Mesendoderm (in vitro differentiated cells): ENCODE data around the gene MYO15A.

ENCODE experiments used
- DNase-seq: peaks from one replicate; pipeline ENCODE4 v3.0.0; 2013
- H2AK5ac ChIP-seq: 2 replicates; pipeline ENCODE4 v1.6.1; 2013; ENCODE audit warnings: low read length, inconsistent platforms
- H2BK120ac ChIP-seq: 2 replicates; pipeline ENCODE4 v1.6.1; 2013; ENCODE audit warnings: low read depth, mild to moderate bottlenecking, low read length, moderate library complexity, mixed read lengths
- H2BK15ac ChIP-seq: replicated peaks from 2 replicates; pipeline ENCODE4 v1.6.1; 2013; ENCODE audit warnings: low read depth, mild to moderate bottlenecking, moderate library complexity
- H2BK5ac ChIP-seq: 2 replicates; pipeline ENCODE4 v1.6.1; 2013; ENCODE audit warnings: low read length, inconsistent platforms
- H3K18ac ChIP-seq: 2 replicates; pipeline ENCODE4 v1.6.1; 2013; ENCODE audit warnings: mild to moderate bottlenecking, low read length, mixed read lengths
- H3K23ac ChIP-seq: one replicate; pipeline ENCODE4 v1.6.1; 2013; ENCODE audit warnings: low read length
- H3K27ac ChIP-seq: 2 replicates; pipeline ENCODE4 v1.5.1; 2013; ENCODE audit warnings: low read depth, mild to moderate bottlenecking, inconsistent platforms, low read length, moderate library complexity
- H3K27me3 ChIP-seq: 2 replicates; pipeline ENCODE4 v1.6.1; 2013; ENCODE audit warnings: low read length, control low read depth, mild to moderate bottlenecking, inconsistent platforms; ENCODE audit not compliant: insufficient read depth, poor library complexity
- H3K36me3 ChIP-seq: 2 replicates; pipeline ENCODE4 v1.6.1; 2013; ENCODE audit warnings: low read length, inconsistent platforms; ENCODE audit not compliant: control insufficient read depth, insufficient read depth
- H3K4ac ChIP-seq: one replicate; pipeline ENCODE4 v1.6.1; 2013; ENCODE audit warnings: low read depth, mild to moderate bottlenecking, low read length, moderate library complexity
- H3K4me1 ChIP-seq: 2 replicates; pipeline ENCODE4 v1.6.1; 2013; ENCODE audit warnings: low read depth, low read length, inconsistent platforms; ENCODE audit not compliant: control insufficient read depth
- H3K4me2 ChIP-seq: 2 replicates; pipeline ENCODE4 v1.6.1; 2013; ENCODE audit warnings: low read length
- H3K4me3 ChIP-seq: 2 replicates; pipeline ENCODE4 v1.5.1; 2013; ENCODE audit warnings: mild to moderate bottlenecking, low read length
- H3K56ac ChIP-seq: one replicate; pipeline ENCODE4 v1.6.1; 2013; ENCODE audit warnings: low read length
- H3K79me1 ChIP-seq: 2 replicates; pipeline ENCODE4 v1.6.1; 2013; ENCODE audit warnings: low read length, inconsistent platforms
- H3K79me2 ChIP-seq: 2 replicates; pipeline ENCODE4 v1.6.1; 2013; ENCODE audit warnings: mild to moderate bottlenecking, low read length; ENCODE audit not compliant: control insufficient read depth, insufficient read depth
- H3K9ac ChIP-seq: 2 replicates; pipeline ENCODE4 v1.6.1; 2013; ENCODE audit warnings: low read length, inconsistent platforms
- H4K5ac ChIP-seq: one replicate; pipeline ENCODE4 v1.6.1; 2013; ENCODE audit warnings: low read length
- H4K8ac ChIP-seq: one replicate; pipeline ENCODE4 v1.6.1; 2013; ENCODE audit warnings: low read depth, mild to moderate bottlenecking, control low read depth, low read length, moderate library complexity
- WGBS: extraction: QIAGEN DNeasy Blood & Tissue Kit; methylation state at CpG from one replicate; pipeline ENCODE4 v1.1.7; 2013; ENCODE audit warnings: low lambda C conversion rate, missing lambda C conversion rate; ENCODE audit not compliant: insufficient coverage; ENCODE audit errors: extremely low coverage; 5-methylcytosine and 5-hydroxymethylcytosine counted together

The MYO15A gene

DNA sequence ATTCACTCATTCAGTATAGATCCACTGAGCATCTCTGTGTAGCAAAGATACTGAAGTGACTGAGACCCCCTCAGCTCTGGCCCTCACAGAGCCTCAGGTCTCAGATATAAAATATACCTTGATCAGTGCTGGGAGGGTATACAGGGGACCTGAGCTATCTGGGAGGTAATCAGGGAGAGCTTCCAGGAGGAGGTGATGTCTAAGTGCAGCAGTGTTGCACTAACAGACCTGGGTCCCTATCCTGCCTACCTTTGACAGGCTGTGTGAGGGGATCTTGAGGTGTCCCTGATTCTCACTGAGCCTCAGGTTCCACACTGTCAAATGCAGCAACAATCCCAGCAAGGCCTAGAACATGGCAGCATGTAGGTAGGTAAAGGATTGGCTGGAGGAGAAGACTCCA is 68.6 kb downstream of the MYO15A start:
- no peak overlapping the region for H3K27ac ChIP-seq
- no peak overlapping the region for H2AK5ac ChIP-seq

DNA sequence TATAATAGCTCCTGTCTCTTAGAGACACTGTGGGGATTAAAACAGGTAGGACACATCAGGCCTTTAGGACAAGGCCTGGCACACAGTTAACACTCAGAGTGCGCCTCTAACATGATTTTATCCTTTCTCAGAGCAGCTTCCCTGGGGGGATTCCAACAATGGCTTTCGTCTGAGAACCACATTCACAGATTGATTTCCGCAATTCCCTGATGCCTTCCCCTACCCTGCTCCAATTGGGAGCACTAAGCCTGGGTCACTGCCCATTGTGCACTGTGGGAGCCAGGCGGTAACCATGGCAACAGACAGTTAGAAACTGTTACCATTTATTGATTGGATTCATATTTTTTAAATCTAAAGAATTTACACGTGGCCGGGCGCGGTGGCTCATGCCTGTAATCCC is 69.2 kb downstream of the MYO15A start:
- no peaks in the 10 kb centered on the region for H3K79me1 ChIP-seq
- no peak overlapping the region for H2AK5ac ChIP-seq
- no CpG with 5 or more reads among the region's 8 CpGs for WGBS
- no peak overlapping the region for H2BK15ac ChIP-seq
- H3K4me1 ChIP-seq, result peaks cover 3% of the 10 kb centered on the region
- no peak overlapping the region for H3K23ac ChIP-seq
- no peak for DNase-seq
- H3K9ac ChIP-seq, result no peak overlapping the region
- H3K56ac ChIP-seq, result no peak overlapping the region
- no peak overlapping the region for H2BK120ac ChIP-seq
- H4K5ac ChIP-seq, result no peak overlapping the region
- no peak overlapping the region for H3K4me3 ChIP-seq
- H2BK5ac ChIP-seq, result no peak overlapping the region
- no peaks in the 10 kb centered on the region for H3K36me3 ChIP-seq
- H4K8ac ChIP-seq, result no peak overlapping the region
- no peaks in the 10 kb centered on the region for H3K79me2 ChIP-seq
- no peak overlapping the region for H3K18ac ChIP-seq
- H3K4me2 ChIP-seq, result no peak overlapping the region
- H3K27me3 ChIP-seq, result no peaks in the 10 kb centered on the region
- H3K27ac ChIP-seq, result no peak overlapping the region
- no peak overlapping the region for H3K4ac ChIP-seq

More for the DNA sequence above, 68.6 kb downstream of the MYO15A start:
- Histone ChIP-seq H3K23ac (no peak overlapping the region), H2BK15ac (no peak overlapping the region), H3K27me3 (no peaks in the 10 kb centered on the region), H3K4ac (no peak overlapping the region), H3K18ac (no peak overlapping the region), H3K79me2 (no peaks in the 10 kb centered on the region), H3K9ac (no peak overlapping the region), H3K4me1 (peaks cover 2% of the 10 kb centered on the region), H2BK5ac (no peak overlapping the region), H3K36me3 (no peaks in the 10 kb centered on the region), H3K4me2 (no peak overlapping the region), H4K5ac (no peak overlapping the region), H4K8ac (no peak overlapping the region), H3K79me1 (no peaks in the 10 kb centered on the region), H3K4me3 (no peak overlapping the region), H2BK120ac (no peak overlapping the region), H3K56ac (no peak overlapping the region)
- DNase-seq, result no peak

DNA sequence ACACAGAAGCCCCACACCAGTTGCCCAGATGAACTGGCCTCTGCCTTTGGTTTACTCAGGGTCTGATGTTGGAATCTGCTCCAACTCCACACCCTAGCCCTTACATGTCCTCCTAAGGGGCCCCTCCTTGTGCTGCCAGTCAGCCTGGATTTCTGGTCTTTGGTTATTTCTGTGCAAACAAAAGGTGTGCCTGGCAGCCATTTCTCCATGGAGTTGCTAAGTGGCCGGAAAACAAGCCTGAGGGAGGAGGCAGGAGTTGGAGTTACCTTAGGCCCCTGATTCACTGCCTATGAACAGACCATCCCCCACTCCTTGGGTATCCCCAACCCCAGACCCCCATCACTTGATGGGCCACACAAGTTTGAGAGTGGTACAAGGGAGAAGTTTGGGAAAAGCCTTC is 70.6 kb downstream of the MYO15A start:
- no peaks in the 10 kb centered on the region for H3K27me3 ChIP-seq
- H3K9ac ChIP-seq, result no peak overlapping the region
- no peak overlapping the region for H2BK15ac ChIP-seq
- no peak overlapping the region for H3K18ac ChIP-seq
- no peak overlapping the region for H3K56ac ChIP-seq
- H3K27ac ChIP-seq, result no peak overlapping the region
- H3K23ac ChIP-seq, result no peak overlapping the region
- H2BK5ac ChIP-seq, result no peak overlapping the region
- H4K5ac ChIP-seq, result no peak overlapping the region
- H2AK5ac ChIP-seq, result no peak overlapping the region
- no peak for DNase-seq
- H3K36me3 ChIP-seq, result no peaks in the 10 kb centered on the region
- no peak overlapping the region for H3K4ac ChIP-seq
- WGBS, result no CpG with 5 or more reads among the region's 1 CpG
- H3K4me3 ChIP-seq, result no peak overlapping the region
- H3K4me1 ChIP-seq, result peaks cover 3% of the 10 kb centered on the region
- no peak overlapping the region for H3K4me2 ChIP-seq
- no peaks in the 10 kb centered on the region for H3K79me1 ChIP-seq
- no peak overlapping the region for H4K8ac ChIP-seq
- H2BK120ac ChIP-seq, result no peak overlapping the region
- peaks cover under 1% of the 10 kb centered on the region for H3K79me2 ChIP-seq

DNA sequence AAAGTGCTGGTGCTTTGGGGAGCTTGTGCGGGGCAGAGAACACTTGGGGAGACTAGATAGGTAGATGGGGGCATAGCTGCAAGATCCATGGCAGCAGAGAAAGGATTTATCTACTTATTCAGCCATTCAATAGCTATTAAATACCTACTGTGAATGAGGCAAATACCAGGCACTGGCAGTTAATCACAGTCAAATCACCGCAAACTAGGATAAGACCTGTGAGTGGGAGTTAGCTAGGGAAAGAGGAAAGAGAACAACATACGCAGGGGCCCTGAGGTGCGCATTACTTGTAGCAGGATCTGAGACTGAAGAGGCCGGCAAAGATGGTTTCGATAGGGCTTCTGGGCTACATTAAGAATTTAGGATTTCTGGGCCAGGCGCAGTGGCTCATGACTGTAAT is 71.2 kb downstream of the MYO15A start:
- H2BK15ac ChIP-seq, result no peak overlapping the region
- H4K8ac ChIP-seq, result no peak overlapping the region
- no peaks in the 10 kb centered on the region for H3K36me3 ChIP-seq
- no CpG with 5 or more reads among the region's 7 CpGs for WGBS
- H3K4me3 ChIP-seq, result no peak overlapping the region
- no peak overlapping the region for H3K27ac ChIP-seq
- H3K56ac ChIP-seq, result no peak overlapping the region
- no peak overlapping the region for H3K4ac ChIP-seq
- peaks cover 3% of the 10 kb centered on the region for H3K4me1 ChIP-seq
- H3K18ac ChIP-seq, result no peak overlapping the region
- no peak overlapping the region for H3K9ac ChIP-seq
- peaks cover 4% of the 10 kb centered on the region for H3K79me1 ChIP-seq
- DNase-seq, result no peak
- H3K79me2 ChIP-seq, result peaks cover 6% of the 10 kb centered on the region
- H2BK5ac ChIP-seq, result no peak overlapping the region
- H2BK120ac ChIP-seq, result no peak overlapping the region
- no peak overlapping the region for H2AK5ac ChIP-seq
- no peaks in the 10 kb centered on the region for H3K27me3 ChIP-seq
- H3K4me2 ChIP-seq, result no peak overlapping the region
- no peak overlapping the region for H3K23ac ChIP-seq
- H4K5ac ChIP-seq, result no peak overlapping the region

DNA sequence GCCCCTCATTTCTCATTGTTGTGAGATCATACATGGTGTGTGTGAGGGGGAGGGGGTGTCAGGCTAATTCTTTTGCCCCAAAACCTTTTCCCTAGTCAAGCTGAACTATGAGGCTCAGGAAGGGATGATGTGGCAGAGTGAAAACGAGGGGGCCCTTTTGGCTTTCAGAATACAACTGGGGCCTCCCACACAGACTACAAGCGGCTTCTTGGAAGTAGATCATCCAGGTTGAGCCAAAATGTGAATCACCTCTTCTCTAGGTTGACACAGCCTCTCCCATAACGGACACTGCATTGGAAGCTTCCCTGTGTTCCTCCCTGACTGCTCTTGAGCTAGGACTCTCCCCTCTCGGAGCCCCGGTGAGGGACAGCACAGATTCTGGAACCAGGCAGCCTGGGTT is 72.8 kb downstream of the MYO15A start:
- Histone ChIP-seq H3K36me3 (peaks cover 1% of the 10 kb centered on the region), H3K4me2 (no peak overlapping the region), H2BK5ac (no peak overlapping the region), H3K4ac (no peak overlapping the region), H3K27ac (no peak overlapping the region), H3K4me3 (no peak overlapping the region), H3K27me3 (no peaks in the 10 kb centered on the region), H4K5ac (no peak overlapping the region), H3K79me1 (peaks cover 13% of the 10 kb centered on the region), H3K4me1 (peaks cover 12% of the 10 kb centered on the region), H4K8ac (no peak overlapping the region), H2AK5ac (no peak overlapping the region), H3K9ac (no peak overlapping the region), H3K56ac (no peak overlapping the region), H3K79me2 (peaks cover 21% of the 10 kb centered on the region), H2BK15ac (no peak overlapping the region), H3K23ac (no peak overlapping the region), H2BK120ac (no peak overlapping the region), H3K18ac (no peak overlapping the region)
- no CpG with 5 or more reads among the region's 5 CpGs for WGBS
- DNase-seq, result no peak

DNA sequence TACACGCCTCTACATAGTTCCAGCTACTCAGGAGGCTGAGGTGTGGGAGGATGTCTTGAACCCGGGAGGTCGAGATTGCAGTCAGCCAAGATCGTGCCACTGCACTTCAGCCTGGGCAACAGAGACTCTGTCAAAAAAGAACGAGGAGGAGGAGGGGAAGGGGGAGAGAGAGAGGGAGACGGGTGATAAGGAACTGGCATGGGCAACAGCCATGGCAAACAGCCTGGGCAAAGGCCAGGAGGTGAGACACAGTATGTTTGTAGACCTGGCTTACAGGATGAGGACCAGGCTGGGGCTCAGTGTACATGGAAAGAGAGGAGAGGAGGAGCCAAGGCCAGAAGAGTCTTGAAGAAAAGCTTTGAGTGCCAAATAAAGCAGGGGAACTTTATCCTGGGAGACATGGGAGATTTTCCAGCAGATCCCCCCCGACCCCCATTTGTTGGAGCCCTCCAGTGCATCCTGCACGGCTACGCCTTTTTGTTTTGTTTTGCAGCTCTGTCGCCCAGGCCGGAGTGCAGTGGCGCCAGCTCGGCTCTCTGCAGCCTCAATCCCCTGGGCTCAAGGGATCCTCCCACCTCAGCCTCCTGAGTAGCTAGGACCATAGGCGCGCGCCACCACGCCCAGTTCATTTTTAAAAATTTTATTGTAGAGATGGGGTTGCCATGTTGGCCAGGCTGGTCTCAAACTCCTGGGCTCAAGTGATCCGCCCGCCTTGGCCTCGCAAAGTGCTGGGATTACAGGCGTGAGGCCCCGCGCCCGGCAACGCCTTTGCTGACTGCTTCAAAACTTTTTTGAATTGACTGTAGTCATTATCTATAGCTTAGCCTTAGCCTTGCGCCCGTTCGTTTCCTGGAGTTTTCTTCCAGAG is 73.8 kb downstream of the MYO15A start:
- Histone ChIP-seq H3K56ac (peak overlapping the region; percentile 90), H3K4me3 (peak overlapping the region; percentile 51), H3K27ac (peak overlapping the region; percentile 95), H2BK120ac (no peak overlapping the region), H2BK5ac (peak overlapping the region; percentile 2), H3K23ac (no peak overlapping the region), H2BK15ac (no peak overlapping the region), H3K4me1 (peaks cover 19% of the 10 kb centered on the region), H4K8ac (peak overlapping the region; percentile 90), H3K27me3 (no peaks in the 10 kb centered on the region), H3K4ac (peak overlapping the region; percentile 61), H4K5ac (no peak overlapping the region), H3K4me2 (peak overlapping the region; percentile 48), H3K79me2 (peaks cover 31% of the 10 kb centered on the region), H3K79me1 (peaks cover 21% of the 10 kb centered on the region), H3K9ac (peak overlapping the region; percentile 70), H3K18ac (peak overlapping the region; percentile 53), H2AK5ac (peak overlapping the region; percentile 3), H3K36me3 (peaks cover 1% of the 10 kb centered on the region)
- peak; percentile 33 for DNase-seq
- no CpG with 5 or more reads among the region's 28 CpGs for WGBS
